ENCODE results near the gene GNAQ.

Gene GNAQ

GRCh38 chr9:77957652-77958051, 74.0 kb downstream of the GNAQ start:
- TF ChIP-seq, protein P1, sequence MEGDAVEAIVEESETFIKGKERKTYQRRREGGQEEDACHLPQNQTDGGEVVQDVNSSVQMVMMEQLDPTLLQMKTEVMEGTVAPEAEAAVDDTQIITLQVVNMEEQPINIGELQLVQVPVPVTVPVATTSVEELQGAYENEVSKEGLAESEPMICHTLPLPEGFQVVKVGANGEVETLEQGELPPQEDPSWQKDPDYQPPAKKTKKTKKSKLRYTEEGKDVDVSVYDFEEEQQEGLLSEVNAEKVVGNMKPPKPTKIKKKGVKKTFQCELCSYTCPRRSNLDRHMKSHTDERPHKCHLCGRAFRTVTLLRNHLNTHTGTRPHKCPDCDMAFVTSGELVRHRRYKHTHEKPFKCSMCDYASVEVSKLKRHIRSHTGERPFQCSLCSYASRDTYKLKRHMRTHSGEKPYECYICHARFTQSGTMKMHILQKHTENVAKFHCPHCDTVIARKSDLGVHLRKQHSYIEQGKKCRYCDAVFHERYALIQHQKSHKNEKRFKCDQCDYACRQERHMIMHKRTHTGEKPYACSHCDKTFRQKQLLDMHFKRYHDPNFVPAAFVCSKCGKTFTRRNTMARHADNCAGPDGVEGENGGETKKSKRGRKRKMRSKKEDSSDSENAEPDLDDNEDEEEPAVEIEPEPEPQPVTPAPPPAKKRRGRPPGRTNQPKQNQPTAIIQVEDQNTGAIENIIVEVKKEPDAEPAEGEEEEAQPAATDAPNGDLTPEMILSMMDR (IDR thresholded peaks at IDR 0.05; ENCODE audit: insufficient read depth, low read depth, low read length, missing control alignments): no peak
- no peak for DNase-seq (ENCODE audit: low read depth)
- no peak overlapping the region for H3K4me3 ChIP-seq (ENCODE audit: low read depth, low read length)

GRCh38 chr9:77956555-77956954, 75.1 kb downstream of the GNAQ start:
- no peak for DNase-seq (ENCODE audit: low read depth)
- no peak overlapping the region for H3K4me3 ChIP-seq (ENCODE audit: low read depth, low read length)
- TF ChIP-seq, protein P1 (IDR thresholded peaks at IDR 0.05; ENCODE audit: insufficient read depth, low read depth, low read length, missing control alignments): no peak

DNA sequence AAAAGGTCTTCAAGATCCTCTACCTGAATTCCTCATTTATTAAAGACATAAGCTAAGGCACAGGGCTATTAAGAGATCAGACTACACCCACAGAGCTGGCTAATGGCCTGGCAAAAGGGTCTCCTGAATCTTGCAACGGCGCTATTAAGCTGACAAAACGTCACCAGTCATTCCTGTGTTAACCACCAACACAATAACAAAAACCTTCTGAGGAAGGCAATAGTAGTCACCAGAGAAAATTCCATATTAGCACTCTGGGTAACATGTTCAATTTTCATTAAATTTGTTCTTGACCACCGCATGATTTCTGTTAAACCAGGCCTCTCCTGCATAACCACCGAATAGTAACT, 77.0 kb downstream of the GNAQ start:
- H3K4me3 ChIP-seq (ENCODE audit: low read depth, low read length): no peak overlapping the region
- TF ChIP-seq, protein P1 (IDR thresholded peaks at IDR 0.05; ENCODE audit: insufficient read depth, low read depth, low read length, missing control alignments): no peak
- DNase-seq (ENCODE audit: low read depth): no peak

GRCh38 chr9:77954013-77954665, 77.5 kb downstream of the GNAQ start:
- TF ChIP-seq, protein P1 (IDR thresholded peaks at IDR 0.05; ENCODE audit: insufficient read depth, low read depth, low read length, missing control alignments): no peak
- DNase-seq (ENCODE audit: low read depth): no peak
- no peak overlapping the region for H3K4me3 ChIP-seq (ENCODE audit: low read depth, low read length)

DNA sequence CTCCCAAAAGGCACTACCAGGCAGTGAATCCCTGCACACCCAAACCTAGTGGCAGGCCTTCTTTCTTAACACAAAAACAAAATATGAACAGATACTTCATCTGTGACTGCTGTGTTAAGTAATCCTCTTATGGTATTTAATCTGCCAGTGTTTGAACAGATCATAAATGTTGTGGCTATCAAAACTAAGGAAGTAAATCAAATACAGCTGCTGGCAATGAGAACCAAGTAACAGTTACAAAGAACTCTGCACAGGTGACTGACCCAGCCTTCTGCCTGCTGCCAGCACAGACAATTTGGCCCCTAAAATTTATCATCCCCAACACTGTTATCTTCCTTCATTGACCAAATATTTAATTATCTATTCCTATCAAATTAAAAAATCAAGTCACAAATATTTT, 78.0 kb downstream of the GNAQ start:
- no peak overlapping the region for H3K4me3 ChIP-seq (ENCODE audit: low read depth, low read length)
- no peak for DNase-seq (ENCODE audit: low read depth)
- TF ChIP-seq, protein P1 (IDR thresholded peaks at IDR 0.05; ENCODE audit: insufficient read depth, low read depth, low read length, missing control alignments): no peak

DNA sequence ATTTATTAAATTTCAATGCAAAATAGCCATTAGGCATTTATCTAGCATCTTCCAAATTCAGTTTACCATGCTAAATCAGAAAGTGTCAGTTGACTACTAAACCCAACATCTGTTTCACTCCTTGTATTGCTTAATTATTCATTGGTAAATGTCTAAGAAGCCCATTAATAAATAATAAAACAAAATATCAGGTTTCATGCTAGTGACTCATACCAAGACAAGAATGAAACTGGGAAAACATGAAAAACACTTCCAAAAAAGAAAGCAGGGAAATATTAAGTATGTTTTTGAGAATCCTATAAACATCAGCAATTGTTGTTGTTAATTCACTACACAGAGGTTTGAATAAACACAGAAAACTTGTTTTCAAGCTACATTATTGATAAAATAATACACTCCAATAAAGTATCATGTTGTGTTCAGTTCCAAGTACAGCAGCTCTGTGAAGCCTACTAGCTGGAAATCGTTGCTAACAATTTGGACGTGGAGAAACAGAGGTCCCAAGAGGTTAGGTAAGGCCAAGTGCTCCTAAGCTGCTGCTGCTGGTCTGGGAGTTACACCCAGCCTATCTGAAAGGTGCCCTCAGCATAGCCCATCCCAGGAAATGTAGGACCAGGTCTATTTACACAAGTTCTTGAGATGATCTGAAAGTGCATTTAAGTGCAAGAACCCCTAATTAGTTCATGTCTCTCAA, 78.8 kb downstream of the GNAQ start:
- H3K4me3 ChIP-seq (ENCODE audit: low read depth, low read length): no peak overlapping the region
- no peak for DNase-seq (ENCODE audit: low read depth)
- TF ChIP-seq, protein P1 (IDR thresholded peaks at IDR 0.05; ENCODE audit: insufficient read depth, low read depth, low read length, missing control alignments): no peak

DNA sequence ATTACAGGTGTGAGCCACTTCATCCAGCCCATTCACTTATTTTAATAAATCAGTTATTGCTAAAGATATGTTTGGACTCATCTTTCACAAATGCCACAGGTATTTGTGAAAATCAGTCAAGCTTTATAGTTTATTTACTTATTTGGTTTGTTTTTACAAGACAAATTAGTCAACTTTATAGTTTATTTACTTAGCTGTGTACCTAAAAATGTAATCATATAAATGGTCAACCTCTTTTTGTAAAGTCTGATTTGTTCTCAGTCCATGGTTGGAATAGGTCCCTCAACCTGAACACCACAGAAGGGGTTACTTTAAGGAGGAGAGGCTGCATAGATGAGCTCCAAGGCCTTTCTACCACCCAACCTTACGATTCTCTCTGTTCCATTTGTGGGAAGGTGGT, 80.2 kb downstream of the GNAQ start:
- no peak for DNase-seq (ENCODE audit: low read depth)
- no peak overlapping the region for H3K4me3 ChIP-seq (ENCODE audit: low read depth, low read length)
- TF ChIP-seq, protein P1 (IDR thresholded peaks at IDR 0.05; ENCODE audit: insufficient read depth, low read depth, low read length, missing control alignments): no peak
